GM19043 (cell line): ENCODE results near the gene PPP2CA.
"Not testable (repeated sequence)": the region's sequence is repeated elsewhere in the genome, so short reads cannot be mapped to it uniquely, and the experiment has no call there.

Experiments used
- ATAC-seq: cut with Tn5 transposase; IDR thresholded peaks from one replicate; pipeline ENCODE4 v1.9.1; 2021; ENCODE audit warnings: low read depth; ENCODE audit not compliant: unreplicated experiment

The PPP2CA gene

GRCh38 chr5:134203630-134204029 is 22.2 kb downstream of the PPP2CA start:
- no peak for ATAC-seq

- no peak for ATAC-seq
These were observed 30.2 kb downstream of the PPP2CA start for GRCh38 chr5:134195666-134196065.

- no peak for ATAC-seq
These were observed 36.8 kb downstream of the PPP2CA start for GRCh38 chr5:134189031-134189430.

- no peak for ATAC-seq
These were observed 37.8 kb downstream of the PPP2CA start for GRCh38 chr5:134188092-134188491.

GRCh38 chr5:134184155-134185135 is 41.4 kb downstream of the PPP2CA start:
- peak; percentile 77 for ATAC-seq

- no peak for ATAC-seq
These were observed 42.4 kb downstream of the PPP2CA start for GRCh38 chr5:134183481-134183880.

- no peak for ATAC-seq
These were observed 47.8 kb downstream of the PPP2CA start for GRCh38 chr5:134178096-134178419.

GRCh38 chr5:134177369-134178095 is 48.3 kb downstream of the PPP2CA start:
- ATAC-seq = no peak

- peak; percentile 65 for ATAC-seq
These were observed 49.1 kb downstream of the PPP2CA start, which contains the start of gene SKP1 for GRCh38 chr5:134176511-134177368. Gene SKP1, minus strand, starts transcription at chr5:134176950. Its CDS starts 2,928 bp downstream, at chr5:134174022.

- ATAC-seq = peak; percentile 25
These were observed 49.9 kb downstream of the PPP2CA start for GRCh38 chr5:134175921-134176510.

- ATAC-seq = no peak
These were observed 50.7 kb downstream of the PPP2CA start for GRCh38 chr5:134174841-134175839.

- ATAC-seq = no peak
These were observed 53.9 kb downstream of the PPP2CA start for GRCh38 chr5:134171972-134172371.

GRCh38 chr5:134162592-134162991 is 63.3 kb downstream of the PPP2CA start:
- ATAC-seq = no peak

- ATAC-seq = no peak
These were observed 64.1 kb downstream of the PPP2CA start for GRCh38 chr5:134161513-134162395.

GRCh38 chr5:134153657-134154056 is 72.2 kb downstream of the PPP2CA start:
- no peak for ATAC-seq

- no peak for ATAC-seq
These were observed 72.6 kb downstream of the PPP2CA start for GRCh38 chr5:134153241-134153640.

- ATAC-seq = not testable (repeated sequence)
These were observed 73.6 kb downstream of the PPP2CA start for GRCh38 chr5:134152173-134152832.

- no peak for ATAC-seq
These were observed 74.2 kb downstream of the PPP2CA start for GRCh38 chr5:134151723-134152122.
